ENCODE measurements around the gene CFAP410.
"Not testable (repeated sequence)": the region's sequence is repeated elsewhere in the genome, so short reads cannot be mapped to it uniquely, and the experiment has no call there.

The CFAP410 gene

DNA sequence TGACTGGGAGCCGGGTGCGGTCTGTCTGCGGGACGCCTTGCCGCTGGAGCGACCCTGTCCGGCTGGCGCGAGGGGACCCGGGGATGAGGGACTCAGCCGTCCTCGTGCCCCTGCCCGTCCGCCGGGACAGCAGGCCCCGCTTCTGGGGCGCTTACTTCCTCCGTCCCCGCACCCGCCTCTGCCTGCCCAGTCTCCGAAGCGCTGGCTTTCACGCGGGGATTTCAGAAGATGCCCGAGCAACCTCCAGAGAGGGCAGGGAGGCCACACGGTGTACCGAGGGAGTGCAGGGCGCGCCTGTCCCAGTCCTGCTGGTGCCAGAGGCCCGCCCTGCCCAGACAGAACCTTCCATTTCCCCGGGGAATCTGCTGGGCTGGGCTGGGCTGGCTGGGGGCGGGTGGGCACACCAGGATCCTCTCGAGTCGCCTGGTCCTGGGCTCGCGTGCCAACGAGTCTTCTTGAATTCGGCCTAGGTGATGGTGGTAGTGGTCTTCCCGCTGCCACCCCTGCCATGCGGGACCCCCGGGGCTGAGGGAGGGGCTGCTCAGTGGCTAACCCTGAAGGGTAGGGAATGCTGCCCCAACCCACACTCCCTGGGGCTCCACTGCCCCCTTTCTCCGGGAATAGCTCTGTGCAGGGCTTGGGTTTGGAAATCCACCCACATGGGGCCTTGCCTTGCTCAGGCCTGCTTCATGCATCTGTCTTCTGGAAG is 11.7 kb upstream of the CFAP410 start:
- no peak for DNase-seq

GRCh38 chr21:44349847-44350772 is 10.9 kb upstream of the CFAP410 start:
- DNase-seq = no peak

DNA sequence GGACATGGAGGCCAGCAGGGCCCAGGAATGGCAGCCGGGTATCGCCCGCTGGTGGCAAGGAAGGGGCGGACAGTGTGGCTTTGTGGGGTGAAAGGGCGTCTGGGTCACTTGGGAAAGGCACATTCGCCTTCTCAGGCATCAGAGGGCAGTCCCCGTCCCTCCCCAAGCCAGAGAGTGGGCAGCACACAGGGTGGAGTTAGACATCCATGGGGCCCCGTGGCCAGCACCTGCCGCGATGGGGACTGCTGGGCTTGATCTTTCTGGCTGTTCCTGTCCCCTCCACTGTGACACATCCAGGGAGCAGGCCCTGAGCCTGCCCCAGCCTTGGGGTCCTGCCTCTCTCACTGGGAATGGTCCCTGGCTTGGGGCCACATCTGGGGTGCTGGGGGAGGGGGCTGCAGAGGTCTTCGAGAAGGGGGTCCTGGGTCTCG is 10.2 kb upstream of the CFAP410 start:
- no peak for DNase-seq

DNA sequence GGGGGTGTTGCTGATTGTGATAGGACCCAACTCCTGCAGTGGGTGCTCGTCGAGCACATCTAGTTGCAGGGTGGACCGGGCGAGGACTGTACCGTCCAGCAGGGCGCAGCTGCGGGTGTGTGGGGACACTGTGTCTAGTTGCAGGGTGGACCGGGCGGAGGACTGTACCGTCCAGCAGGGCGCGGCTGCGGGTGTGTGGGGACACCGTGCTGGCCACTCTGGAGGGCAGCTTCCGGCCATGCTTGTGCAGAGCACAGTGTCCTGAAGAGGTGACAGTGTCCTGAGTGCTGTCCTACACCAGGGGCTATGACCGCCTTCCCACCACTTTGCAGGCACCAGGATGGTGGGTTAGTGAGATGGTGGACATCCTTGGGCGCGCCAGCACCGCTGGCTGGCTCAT is 9.7 kb upstream of the CFAP410 start:
- DNase-seq = no peak

GRCh38 chr21:44347911-44348451 is 8.8 kb upstream of the CFAP410 start:
- DNase-seq = no peak

DNA sequence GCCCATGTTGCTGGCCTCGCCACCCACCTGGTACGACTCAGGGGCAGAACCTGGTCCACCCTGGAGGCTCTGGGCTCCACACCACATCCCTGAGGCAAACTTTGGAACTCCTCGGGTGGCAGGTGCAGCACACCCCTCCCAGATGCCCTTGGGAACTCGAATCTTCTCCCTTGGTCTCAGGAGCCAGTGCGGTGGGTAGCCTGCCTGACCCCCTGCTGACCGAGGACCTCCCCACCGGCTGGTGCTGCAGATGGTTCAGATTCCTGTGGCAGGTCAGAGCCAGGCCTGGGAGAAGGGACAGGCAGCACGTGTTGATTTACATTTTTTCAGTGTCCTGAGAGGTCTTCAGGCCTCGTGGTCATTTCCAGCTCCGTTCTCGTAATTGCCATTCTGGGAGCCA is 6.3 kb upstream of the CFAP410 start:
- DNase-seq = no peak

- DNase-seq = no peak
Observed at GRCh38 chr21:44344541-44345183, 5.5 kb upstream of the CFAP410 start.

- DNase-seq = not testable (repeated sequence)
Observed at GRCh38 chr21:44342981-44343380, 3.8 kb upstream of the CFAP410 start.

DNA sequence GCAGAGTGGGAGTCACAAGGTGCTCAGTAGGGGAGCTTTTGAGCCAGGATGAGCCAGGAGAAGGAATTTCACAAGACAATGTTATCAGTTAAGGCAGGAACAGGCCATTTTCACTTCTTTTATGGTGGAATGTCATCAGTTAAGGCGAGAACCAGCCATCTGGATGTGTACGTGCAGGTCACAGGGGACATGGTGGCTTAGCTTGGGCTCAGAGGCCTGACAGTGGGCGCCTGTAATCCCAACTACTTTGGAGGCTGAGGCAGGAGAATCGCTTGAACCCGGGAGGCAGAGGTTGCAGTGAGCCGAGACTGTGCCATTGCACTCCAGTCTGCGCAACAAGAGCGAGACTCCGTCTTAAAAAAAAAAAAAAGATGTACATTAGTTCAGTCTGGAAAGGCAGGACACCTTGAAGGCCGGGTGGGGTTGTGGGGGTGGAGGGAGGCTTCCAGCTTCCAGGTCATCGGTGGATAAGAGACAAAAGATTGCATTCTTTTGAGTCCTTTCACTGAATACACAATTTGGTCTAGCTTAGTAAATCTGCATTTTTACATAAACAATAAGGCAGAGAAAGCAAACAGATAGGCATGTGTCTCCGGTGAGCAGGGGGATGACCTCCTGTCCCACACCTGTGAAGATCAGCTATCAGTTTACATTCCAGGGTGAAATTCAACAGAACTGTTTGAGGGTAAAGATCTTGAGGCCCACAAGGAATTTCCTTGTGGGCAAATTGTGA is 2.7 kb upstream of the CFAP410 start:
- not testable (repeated sequence) for DNase-seq

DNA sequence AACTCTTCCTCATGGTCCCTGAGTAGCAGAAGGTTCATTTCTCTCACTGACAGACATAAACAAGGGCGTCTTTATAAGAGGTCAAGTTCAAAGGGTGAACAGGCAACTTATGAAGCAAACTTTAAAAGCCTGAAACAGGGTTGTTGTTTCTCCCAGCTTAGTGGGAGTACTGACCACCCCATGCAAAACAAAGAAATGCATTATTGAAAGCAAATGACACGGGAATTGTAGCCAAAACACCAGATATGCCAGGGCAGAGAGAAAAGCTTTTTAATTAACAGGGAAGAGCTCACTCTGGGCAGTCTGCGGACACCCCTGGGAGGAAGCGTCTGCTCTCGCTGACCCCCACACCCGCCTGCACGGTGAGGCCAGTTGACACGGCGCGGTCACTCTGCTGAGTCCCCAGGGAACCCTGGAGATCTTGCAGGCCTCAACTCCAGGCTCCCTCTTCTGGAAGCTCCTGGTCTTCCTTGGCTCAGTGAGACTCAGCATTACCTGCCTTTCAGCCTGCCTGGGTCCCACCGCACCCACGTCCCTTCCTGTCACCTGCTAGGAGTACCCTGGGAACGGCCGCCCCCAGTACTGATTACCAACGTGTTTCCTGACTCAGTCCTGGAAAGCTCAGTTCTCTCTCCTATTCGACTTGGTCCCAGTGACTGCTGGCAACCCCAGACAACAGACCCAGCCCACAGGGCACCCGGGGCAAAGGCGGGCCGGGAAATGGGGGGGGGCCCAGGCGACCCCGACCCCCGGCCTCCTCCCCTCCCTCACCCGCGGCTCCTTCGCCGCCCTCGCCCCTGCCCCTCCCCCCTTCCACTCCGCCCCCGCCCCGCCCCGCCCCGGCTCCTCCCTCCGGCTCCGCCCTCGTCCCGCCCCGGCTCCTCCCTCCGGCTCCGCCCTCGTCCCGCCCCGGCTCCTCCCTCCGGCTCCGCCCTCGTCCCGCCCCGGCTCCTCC is 972 bp downstream of the CFAP410 start:
- DNase-seq = peak; percentile 63

DNA sequence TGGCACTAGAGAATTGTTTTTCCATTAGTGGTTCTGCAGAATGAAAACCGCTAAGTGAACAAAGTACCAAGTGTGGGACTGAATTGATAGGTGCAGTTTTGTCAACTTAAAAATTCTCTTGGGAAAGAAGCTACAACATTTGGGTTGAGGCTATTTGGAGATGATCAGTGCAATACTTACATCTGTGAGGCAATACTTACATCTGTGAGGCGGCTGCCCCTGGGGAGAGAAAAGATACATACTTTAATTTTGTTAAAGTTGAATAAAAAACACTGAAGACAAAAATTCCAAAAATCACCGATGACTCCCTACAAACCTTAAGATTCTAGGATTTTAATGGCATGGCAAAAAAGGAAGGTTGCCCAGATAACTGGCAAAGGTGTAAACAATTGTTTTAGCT is 1.7 kb downstream of the CFAP410 start:
- no peak for DNase-seq

DNA sequence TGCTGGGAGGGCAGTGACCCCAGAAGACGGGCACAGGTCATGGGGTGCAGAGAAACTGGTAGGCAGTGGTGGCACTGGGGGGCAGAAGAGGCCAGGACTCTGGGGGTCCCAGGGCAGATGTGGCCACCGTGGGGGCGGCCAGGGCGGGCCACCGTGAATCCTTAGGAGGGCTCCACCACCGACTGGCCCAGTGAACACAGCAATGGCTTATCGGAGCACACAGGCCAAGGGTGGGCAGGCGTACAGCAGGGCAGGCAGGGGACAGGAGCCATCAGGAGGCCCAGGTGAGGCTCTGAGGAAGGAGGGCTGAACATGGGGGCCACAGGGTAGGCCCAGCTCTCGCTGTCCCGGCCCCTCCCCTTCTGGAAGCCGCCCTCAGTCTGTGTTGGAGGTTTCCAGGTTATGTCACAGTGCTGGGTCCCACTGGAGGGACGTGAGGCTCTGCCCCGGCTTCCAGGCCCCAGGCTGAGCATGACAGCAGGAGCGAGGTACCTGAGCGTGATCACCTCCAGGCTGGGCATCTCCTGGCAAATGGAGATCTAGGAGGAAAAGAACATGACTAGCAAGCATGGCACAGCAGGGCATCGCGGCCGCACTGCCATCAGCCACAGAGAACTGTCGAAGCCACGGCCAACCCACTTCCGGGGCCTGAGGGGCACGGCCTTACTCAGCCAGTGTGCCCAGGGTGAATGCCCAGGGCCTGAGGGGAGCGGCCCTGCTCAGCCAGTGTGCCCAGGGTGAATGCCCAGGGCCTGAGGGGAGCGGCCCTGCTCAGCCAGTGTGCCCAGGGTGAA is 3.7 kb downstream of the CFAP410 start:
- DNase-seq = no peak

- DNase-seq = no peak
Observed at GRCh38 chr21:44334329-44335030, 4.7 kb downstream of the CFAP410 start.

DNA sequence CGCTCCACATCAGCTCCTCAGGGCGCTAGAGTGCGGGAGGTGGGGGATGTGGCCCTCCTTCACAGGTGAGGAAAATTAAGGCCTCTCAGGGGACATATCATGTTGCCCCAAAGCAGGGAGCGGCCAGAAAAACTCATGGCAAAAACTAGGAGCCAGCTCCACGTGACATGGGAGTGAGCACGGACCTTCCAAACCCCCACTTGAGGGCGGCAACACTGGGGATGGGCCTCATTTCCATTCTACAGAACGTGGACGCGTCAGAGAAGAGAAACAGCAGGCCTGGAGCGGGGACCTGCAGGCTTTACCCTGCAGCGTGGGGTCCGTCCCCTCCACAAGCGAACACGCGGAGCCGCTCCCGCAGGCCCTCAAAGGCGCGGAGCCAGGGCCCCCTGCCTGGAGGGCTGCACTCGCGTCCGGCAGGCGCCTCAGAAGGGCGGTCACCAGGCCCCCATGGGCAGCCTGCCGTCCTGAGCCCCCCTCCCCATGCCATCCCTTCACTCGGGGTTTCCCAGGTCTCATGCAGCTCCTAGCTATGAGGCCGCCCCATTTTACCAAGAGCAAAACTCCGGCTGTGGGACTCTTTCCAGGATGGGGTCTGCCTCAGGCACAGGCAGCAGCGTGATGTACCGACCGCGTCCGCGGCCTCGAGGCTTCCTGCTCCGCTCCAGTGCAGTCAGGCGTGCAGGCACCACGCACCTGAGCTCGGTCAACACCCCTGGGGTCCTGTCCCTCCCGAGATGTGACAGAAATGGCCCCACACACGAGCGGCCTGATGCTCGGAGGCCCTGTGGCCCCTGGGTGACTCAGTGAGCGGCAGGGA is 5.5 kb downstream of the CFAP410 start:
- DNase-seq = no peak

DNA sequence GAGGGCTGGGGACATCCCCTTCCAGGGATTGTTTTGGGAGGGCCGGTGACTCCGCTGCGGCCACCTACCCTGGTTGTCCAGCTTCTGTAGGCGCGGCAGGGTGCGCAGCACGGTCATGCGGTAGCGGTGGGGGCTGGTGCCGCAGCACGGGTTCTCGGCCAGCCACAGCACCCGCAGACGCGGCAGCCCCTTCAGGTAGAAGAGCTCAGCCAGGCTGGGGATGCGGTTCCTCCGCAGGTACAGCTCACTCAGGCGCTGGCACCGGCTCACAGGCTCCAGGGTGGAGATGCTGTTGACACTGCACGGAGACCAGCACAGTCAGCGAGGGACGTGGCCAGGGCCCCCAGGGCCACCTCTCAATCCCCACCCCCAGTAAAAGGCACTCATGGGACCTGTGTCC is 6.2 kb downstream of the CFAP410 start:
- DNase-seq = no peak

DNA sequence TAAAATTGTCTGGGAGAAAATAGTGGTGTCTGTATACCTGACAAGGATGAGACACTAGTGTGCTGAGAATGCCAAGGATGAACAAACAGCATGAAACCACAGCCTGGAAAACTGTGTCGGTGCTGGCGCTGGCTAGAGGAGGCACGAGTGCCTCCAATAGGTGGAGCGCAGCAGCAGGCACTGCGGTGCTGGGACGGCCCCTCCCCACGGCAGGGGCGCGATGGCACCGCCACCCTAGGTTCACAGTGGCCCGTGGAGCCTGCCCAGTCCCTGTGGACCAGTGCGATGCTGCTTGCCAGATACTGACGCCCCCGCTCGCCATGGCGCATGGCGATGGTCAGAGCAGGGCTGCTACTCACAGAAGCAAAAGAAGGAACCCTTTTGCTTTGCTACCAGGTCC is 6.8 kb downstream of the CFAP410 start:
- DNase-seq = no peak

- peak; percentile 58 for DNase-seq
Observed at GRCh38 chr21:44331650-44332307, 7.4 kb downstream of the CFAP410 start.

DNA sequence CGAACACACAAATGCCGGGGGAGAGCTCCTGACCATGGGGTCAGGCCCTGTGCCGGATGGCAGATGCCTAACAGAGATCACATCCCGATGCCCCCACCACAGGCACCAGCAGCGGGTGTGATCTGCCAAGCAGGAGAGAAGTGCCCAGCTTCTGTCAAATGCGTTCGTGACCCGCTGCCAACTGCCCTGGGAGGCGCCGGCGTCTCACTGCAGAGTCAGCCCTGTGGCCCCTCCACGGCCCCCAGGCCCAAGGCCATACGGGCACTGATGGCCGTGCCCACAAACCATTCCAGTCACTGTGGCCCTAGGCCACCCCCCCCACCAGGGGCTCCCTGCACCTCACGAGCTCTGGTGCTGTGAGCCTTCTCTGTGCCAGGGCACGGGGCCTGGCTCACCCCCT is 8.0 kb downstream of the CFAP410 start:
- DNase-seq = no peak

Data from NCI-H82 (cell line).